Inflammatory macrophage treated with lipopolysaccharide for 1 hour (primary cell): ENCODE results near the gene MOB2.

Experiments used
- DNase-seq, 2 donors: peaks; one replicate each; pipeline ENCODE4 v3.0.0-alpha.2; 2020 to 2022

MOB2 gene

DNA sequence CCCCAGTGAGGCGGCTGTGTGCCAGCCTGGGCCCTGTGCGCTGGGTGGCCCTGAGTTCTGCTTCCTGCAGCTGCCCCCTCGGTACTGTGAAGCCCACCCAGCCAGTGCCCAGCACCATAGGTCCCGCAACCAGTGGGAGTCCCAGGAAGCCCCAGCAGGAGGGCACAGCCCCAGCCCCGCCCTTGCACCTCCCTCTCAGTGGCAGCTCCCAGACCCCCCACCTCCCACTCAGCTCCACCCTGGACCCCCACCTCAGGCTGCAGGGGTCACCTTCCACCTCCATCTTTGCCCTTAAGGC is 30.9 kb downstream of the MOB2 start:
- DNase-seq = no peak

DNA sequence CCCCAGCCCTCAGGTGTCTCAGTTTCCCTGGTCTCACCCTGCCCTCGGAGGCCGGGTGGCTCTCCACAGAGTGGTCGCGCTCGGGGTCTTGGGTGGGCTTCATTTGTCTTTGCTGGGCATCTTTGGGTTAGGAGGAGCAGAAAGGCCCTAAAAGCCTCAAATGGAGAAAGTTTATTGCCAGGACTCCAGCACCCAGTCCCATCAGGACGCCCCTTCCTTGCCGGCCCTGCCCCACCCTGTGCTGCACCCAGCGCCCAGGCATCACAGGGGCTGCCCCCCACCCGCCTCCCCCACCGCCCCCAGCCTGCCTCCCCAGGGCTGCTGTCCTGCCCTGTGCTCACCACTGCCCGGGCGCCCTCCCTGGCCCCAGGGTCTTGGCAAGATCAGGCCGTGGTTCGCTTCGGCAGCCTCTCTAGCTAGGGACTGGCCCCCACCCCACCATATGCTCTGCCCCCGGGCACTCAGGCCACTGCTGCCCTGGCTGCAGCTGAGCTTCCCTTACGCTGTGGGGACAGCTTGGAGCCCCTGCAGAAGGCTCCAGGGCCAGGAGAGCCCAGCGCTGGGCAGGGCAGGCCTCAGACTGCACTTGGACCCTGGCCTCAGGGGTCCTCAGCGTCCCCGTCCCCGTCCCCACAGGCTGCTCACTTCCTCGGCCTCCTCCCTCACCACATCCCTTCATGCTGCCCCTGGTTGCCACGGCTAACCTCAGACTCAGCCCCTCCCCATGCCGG is 31.4 kb downstream of the MOB2 start:
- DNase-seq = no peak

DNA sequence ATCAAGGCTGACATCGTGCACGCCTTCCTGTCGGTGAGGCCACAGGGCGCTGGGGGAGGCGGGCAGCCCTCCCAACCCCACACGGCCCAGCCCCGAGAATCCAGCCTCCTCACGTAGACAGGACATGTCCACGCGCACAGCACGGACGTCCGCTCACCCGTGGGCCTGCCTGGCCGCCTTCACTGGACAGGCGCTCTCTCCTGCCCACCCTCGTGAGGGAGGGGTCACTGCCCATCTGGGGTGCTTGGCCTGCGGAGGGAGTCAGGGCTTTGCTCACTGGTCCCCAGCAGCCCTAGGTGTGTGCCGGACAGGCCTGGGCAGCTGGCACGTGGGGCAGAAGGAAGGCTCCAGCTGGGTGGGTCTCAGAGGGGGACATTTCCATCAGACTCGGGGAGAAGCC is 32.0 kb downstream of the MOB2 start:
- no peak for DNase-seq

DNA sequence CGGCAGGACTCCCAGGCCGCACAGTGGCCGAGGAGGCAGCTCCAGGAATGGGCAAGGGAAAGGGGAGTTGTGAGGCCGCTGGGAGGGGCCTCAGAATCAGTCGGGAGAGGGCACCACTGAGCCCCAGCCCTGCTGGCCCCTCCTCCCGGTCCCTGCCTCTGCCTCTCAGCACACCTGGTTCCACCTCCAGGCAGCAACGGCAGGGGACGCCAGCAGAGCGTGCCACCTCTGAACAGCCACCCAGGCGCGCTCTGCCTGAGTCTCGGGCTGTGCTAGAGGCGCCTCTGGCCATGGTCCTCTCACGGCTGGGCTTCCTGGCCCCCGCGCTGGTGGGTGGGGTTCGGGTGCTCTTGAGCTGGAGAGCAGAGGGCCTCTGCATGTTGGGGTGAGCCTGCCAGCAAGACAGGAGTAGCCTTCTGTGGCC is 33.0 kb downstream of the MOB2 start:
- DNase-seq = no peak

DNA sequence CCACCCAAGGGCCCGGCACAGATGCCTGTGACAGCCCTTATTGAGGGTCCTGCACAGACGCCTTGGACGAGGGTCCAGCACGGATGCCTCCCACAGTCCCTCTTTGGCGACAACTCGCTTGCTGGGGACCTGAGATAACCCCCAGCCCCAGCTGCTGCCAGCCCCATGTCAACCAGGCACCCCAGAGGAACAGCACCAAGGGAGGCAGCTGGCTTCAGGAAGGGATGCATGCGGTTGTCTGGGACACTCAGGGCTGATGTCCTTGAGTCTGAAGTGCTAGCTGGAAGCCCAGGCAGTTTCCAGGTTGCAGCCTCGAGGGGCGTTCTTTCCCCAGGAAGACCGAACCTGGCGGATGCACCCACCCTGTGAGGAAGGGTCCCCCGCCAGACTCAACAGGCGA is 33.8 kb downstream of the MOB2 start:
- no peak for DNase-seq

DNA sequence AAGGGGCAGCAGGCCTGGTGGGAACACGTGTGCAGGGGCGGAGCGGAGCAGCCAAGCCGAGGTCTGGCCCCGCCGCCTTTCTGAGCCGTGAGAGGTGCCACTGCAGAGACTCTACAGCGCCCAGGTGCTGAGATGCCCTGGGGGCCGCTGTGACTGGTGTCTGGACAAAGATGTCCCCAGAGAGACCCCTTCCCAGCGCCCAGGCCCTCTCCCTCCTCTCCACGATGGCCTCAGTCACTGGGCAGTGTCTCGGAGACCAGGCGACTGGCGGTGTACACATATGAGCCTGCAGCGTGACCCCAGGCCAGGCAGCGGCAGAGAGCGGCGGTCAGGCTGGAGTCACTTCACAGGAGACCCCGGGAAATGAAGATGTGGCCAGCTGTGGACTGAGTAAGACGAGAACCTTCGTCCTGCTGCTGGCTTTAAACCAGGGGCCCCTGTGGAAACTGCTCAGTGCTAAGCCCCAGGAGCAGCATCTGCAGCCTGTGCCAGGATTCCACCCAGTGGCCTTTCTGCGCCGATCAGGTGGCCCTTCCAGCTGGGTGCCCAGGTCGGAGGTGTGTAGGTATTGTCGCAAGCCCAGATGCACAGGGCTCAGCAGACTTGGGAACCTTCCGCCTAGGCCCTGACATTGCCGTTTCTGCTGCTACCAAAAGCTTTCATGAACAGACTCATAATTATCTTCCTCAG is 34.7 kb downstream of the MOB2 start:
- no peak for DNase-seq

DNA sequence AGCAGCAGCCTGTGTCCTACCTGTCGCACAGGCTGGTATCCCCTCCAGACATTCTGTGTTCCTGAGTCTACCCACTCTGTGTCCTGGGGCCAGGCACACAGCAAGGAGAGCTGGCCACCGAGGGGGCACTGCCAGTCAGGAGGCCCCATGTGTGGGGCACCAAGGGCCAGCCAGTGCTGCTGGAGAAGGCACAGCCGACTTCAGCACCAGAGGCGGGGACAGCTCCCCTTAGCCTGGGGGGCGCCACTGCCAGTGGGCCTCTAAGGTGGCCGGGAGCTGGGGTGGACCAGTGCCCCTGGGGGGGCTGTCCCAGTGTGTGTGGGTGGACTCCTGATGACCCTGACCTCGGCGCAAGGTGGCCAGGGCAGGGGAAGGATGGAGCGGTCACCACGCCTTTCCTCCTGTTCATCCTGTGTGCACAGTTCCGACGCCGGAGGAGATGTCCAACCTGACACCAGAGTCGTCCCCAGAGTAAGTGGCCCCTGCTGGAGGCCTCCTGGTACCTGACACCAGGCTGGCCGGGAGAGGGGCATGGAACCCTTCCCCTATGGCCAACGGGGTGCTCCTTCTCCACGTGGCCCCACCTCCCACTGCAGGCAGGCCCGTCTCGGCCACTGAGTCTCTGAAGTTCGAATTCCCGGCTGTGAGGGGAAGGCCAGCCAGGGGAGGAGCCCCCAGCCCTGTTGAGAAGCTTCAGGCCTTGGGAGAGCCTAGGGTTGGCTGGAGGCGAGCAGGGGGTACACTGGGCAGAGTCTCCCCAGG is 35.4 kb downstream of the MOB2 start:
- no peak for DNase-seq

DNA sequence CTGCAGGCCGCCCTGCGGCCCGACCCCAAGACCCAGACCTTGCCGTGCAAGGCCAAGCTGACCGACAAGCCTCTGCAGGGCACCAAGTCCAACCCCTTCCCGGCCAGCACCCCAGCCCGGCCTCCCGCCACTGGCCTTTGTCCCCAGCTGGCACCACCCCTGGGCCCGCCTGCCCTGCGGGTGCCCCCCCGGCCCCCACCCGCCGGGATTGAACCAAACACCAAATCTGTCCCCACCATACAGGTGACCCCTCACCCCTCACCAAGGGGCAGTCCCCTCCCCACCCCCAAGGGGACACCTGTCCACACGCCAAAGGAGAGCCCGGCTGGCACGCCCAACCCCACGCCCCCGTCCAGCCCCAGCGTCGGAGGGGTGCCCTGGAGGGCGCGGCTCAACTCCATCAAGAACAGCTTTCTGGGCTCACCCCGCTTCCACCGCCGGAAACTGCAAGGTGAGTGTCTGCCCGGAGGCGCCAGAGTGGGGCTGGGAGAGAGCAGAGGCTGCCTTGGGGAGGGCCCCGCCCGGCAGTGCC is 36.2 kb downstream of the MOB2 start:
- DNase-seq = no peak

DNA sequence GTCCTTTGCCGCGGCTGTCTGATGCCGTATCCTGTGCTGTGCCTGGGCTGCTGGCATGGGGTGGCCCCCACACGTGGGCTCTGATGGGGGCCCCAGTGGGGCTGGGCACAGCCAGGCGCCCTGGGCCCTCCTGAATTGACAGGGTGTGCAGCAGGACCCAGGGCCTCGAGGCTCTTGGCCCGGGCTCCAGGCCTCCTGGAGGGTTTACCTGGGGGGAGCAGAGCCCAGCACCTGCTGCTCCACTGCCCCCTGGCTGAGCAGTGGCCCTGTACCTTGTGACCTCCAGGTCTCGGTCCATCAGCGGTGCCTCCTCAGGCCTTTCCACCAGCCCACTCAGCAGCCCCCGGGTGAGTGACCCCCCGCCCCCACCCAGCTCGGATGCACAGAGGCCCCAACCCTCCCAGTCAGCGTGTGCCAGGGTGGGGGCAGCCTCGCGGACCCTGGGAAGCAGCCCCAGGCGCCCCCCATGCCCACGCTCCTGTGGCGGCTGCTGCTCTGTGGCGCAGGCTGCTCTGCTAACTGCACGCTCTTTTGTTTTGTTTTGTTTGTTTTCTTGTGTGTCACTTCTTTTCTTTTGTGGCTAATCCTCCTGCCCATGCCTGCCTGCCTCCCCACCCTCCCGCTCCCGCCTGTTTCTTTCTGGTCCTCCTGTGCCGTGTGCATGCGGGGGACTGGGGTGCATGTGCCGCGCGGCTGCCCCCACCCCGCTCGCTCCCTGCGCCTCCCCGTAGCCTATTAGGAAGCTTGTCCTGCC is 36.9 kb downstream of the MOB2 start:
- DNase-seq = no peak

DNA sequence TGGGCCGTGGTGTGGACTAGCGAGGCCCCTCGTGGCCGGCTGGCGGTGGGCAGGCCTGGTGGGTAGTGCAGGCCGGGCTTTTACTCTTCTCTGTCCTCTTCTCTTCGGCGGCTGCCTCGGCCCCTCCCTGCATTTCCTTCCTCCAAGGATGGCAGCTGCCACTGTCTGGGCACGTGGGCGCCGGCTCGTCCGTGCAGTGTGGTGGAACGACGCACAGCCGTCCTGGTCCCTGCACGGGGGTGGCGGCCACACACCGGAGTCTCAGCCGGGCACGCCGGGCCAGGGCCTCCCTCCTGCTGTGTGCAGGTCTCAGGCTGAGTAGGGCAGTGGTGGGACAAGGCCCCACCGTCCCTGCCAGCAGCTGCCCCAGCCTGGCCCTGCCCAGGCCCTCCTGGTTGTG is 37.7 kb downstream of the MOB2 start:
- DNase-seq = no peak

DNA sequence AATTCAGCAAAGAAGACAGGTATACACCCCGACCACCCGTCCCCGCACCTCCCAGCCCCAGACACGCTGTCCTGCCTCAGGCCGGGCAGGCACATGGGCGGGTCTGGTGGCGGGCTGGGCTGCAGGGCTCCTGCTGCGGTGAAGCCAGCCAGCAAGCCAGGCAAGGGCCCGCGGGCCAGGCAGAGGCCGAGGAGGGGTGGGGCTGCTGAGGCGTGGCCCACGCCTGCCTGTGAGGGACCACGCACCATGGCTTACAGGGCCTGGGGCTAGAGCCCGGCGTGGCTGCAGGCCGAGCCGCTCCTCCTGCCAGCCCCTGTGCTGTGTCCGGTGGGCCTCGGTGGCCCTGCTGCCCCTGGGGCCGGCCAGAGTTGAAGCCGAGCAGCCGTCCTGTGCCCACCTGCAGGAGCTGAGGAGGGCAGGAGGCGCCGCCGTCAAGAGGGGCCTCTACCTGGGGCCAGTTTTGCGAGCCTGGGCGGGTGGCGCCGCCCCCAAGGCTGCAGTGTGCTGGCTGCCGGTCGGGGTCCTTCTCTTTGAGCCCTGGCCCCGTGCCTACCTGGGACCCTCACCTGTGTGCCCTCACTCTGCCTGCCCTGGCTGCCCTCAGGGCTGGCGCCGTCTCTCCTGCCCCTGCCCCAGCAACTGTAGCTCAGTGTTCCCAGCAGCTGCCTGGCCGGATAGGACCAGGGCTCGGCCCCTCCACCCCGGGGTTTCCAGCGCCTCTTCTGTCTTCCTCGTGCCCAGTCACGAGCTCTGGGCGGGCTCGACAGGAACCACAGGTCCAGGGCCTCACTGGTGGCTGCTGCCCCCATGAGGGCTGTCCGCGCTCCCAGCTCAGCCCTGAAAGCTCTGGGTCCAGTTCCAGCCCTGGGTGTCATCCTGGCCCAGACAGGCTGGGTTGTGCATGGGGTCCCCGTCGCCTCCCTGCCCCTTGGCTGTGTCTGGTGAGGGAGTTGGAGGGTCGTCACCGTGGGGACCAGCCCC is 38.4 kb downstream of the MOB2 start:
- no peak for DNase-seq

DNA sequence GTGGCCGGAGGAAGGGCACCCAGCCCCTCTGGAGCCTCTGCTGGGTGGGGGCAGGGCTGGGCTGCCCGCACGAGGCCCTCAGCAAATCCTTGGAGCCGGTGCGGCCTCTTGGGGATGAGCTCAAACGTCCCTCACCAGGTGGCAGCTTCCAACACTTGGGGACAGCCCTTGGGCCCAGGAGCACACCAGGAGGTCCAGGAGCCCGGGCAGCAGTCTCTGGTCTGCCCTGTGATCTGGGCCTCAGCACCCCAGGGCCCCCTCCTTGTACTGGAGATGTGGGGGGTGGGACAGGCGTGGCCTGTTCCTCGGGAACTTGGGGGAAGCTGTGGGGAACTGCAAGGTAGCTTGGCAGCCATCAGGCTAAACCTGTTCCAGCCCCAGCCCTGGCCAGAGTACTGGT is 40.0 kb downstream of the MOB2 start:
- no peak for DNase-seq

DNA sequence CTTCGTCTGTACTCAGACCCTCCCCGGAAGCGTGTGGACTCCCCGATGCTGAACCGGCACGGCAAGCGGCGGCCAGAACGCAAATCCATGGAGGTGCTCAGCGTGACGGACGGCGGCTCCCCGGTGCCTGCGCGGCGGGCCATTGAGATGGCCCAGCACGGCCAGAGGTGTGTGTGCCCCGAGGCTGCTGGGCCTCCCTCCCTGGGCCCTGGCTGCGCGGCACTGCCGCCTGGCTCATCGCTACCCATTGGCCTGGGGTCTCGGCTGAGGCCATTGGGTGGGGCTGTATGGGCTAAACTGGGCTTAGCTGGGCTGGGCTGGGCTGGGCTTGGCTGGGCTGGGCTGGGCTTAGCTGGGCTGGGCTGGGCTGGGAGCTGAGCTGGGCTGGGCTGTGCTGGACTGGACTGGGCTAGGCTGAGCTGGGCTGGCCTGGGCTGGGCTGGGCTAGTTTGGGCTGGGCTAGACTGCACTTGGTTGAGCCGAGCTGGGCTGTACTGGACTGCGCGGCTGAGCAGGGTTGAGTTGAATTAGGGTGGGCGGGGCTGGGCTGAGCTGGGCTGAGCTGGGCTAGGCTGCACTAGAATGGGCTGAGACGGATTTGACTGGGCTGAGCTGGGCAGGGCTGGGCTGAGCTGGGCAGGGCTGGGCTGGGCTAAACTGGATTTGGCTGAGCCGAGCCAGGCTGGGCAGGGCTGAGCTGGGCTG is 40.7 kb downstream of the MOB2 start:
- DNase-seq = no peak

DNA sequence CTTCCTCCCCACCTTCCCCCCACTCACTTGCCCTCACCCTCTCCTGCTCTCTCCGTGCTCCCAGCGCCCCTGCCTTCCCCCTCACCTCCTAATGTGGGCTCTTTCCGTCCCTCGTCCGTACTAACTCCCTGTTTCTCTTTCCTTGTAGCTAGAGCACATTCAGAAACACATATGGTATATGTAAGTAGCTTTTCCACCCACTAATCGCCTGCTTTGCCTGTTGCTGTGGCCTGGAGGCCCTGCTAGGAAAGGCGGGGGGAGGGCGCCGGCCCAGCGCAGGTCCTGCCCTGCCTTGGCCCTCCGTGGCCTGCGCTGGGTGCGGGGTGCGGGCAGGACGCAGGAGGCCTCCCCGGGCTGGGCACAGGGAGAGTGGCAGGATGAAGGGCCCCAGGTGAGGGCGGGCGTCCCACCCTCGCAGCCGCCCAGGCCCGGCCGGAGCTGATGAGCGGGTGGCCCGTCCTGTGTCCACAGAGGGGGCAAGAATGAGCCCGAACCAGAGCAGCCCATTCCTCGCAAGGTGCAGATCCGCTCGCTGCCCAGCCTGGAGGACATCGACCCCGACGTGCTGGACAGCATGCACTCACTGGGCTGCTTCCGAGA is 41.7 kb downstream of the MOB2 start:
- DNase-seq = no peak

DNA sequence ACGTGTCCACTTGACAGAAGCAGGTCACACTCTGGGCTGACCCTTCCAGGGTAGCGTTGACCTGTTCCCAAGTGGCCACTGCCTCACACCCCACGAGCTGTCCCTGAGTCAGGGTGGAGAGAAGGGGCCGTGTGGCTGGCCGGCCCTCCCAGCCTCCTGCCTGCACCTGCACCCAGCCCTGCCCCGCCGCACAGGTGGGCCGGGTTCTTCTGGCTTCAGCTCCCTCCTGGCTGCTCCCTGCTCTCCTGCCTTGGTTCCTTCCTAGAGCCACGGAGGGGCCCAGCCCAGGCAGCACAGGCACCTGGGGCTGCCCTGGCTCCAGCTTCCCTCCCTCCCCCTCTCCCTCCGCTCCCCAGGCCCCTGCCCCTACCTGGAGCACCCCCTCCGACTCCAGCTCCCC is 42.3 kb downstream of the MOB2 start:
- DNase-seq = no peak

DNA sequence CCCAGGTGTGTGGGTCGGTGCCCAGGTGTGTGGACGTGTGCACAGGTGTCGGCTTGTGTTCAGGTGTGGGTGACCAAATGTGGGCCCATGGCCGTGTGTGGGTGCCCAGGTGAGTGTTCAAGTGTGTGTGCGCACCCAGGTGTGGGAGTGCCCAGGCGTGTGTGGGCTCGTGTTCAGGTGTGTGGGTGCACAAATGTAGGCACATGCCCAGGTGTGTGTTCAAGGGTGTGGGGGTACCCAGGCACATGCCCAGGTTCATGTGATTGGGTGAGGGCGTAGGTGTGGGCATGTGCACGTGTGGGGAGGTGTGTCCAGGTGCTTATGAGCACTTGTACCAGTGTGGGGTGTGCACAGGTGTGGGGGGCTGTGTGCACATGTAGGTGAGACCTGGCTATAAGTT is 42.8 kb downstream of the MOB2 start:
- no peak for DNase-seq

DNA sequence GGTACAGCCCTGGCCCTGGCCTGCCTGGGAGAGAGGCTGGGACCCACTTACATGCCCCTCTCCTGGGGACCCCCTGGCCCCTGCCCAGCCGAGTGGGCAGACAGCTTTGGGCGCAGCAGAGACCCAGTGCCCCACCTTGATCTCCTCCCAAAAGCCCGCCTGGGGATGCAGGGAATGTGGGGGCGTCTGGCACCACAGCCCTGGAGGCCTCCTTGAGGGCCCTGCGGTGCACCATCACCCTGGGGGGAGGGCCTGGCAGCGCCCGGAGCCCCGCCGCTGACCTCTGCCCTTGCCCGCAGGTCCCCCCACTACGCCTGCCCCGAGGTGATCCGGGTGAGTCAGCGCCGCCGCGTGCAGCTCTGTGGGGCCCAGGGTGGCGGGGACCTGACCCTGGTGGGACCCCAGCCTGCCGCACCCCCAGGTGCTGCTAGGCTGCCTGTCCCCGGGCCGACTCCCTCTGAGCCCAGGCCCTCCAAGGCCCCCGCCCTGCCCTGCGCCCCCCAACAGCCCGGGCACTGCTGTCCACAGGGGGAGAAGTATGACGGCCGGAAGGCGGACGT is 43.7 kb downstream of the MOB2 start:
- no peak for DNase-seq

DNA sequence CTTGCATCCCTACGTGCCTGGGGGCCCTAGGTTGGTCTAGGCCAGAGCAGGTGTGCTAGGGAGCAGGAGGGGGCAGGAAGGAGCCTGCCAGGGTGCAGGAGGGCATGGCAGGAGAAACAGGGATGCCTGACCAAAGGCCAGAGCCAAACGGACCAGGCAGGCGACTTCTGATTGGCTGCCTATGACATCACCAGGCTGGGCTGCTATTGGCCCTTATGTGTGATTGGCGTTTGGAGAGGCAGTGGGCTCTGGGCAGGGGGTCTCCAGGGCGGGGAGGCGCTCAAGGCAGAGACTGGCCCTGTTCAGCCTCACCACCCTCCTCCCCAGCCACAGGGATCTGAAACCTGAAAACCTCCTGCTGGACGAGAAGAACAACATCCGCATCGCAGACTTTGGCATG is 44.4 kb downstream of the MOB2 start:
- DNase-seq = no peak

DNA sequence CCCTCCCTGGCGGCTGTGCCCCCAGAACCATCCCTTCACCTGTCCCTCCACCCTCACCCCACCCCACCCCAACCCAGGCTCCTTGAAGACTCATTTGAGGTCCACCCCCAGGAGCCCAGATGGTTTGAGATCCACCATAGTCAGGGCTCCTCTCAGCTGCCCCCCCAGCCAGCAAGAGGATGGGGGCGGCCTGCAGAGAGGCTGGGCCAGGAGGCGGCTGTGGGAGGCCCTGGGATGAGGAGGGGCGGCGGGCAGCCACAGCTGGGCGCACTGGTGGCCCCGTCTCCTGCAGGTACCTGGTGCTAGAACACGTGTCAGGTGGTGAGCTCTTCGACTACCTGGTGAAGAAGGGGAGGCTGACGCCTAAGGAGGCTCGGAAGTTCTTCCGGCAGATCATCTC is 46.1 kb downstream of the MOB2 start:
- DNase-seq = no peak

DNA sequence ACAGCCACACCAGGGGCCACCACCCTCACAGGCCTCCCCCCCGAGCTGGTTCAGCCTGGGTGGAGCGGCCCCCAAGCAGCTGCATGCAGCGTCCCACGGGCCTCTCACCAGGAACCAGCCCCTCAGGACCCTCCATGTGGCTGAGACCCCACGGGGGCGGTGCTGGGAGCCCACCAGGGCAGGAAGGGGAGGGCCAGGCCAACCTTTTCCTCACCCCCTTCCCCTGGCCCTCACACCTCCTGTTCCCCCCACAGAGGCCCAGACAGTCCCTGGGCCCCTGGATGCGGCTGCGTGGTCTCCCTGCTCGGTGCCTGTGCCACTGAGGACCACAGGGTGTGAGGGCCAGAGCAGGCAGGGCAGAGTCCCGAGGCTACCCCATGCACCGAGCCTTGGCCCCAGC is 46.5 kb downstream of the MOB2 start:
- no peak for DNase-seq

DNA sequence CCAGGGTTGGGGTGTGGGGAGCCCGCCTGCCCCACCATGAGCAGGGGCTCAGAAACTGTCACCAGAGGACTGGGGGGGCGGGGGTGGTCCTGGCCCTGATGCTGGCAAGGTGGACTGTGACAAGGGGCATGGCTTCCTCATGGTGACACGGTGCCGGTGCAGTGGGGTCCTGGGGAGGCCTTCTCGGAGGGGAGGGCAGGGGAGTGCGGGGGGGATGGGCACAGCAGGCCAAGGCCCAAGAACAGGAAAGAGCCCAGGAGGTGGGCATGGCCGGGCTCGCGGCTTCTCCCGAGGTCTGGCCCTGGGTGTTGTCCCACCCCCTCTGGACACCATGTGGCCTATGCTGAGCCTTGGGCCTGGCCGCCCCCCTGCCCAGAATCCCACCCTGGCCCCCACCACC is 47.2 kb downstream of the MOB2 start:
- DNase-seq = no peak
